Measurements from ENCODE around the gene NDEL1.

DNA sequence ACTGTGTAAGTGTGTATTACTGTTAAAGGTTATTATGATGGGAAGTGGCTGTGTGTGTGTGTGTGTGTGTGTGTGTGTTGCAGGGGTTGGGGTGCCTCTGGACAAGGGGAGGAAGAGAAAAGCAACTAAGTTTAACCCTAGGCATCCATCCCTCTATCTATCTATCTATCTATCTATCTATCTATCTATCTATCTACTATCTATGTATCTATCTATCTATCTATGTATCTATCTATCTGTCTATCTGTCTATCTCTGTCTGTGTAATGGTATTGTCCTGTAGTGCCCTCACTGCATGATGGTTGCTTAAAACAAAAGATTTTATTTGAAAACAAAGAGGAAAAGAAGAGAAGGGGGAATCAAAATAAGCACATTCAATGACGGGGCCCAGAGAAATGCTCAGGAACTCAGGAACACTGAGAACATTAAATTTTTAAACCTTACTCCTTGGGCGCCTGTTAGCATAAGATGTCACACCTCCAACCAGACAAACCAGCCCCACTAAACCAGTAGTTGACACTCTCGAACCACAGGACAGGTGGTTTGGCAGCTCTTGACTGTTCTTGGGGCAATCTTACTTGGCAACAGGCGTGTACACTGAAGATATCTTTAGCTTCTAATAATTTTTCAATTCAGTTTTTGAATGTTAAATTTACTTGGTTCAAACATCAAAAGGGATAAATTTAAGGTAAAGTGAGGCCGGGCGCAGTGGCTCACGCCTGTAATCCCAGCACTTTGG, 47.6 kb upstream of the NDEL1 start:
- TF ChIP-seq, protein P1, sequence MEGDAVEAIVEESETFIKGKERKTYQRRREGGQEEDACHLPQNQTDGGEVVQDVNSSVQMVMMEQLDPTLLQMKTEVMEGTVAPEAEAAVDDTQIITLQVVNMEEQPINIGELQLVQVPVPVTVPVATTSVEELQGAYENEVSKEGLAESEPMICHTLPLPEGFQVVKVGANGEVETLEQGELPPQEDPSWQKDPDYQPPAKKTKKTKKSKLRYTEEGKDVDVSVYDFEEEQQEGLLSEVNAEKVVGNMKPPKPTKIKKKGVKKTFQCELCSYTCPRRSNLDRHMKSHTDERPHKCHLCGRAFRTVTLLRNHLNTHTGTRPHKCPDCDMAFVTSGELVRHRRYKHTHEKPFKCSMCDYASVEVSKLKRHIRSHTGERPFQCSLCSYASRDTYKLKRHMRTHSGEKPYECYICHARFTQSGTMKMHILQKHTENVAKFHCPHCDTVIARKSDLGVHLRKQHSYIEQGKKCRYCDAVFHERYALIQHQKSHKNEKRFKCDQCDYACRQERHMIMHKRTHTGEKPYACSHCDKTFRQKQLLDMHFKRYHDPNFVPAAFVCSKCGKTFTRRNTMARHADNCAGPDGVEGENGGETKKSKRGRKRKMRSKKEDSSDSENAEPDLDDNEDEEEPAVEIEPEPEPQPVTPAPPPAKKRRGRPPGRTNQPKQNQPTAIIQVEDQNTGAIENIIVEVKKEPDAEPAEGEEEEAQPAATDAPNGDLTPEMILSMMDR (IDR thresholded peaks at IDR 0.05 in 8 of 11, conservative IDR thresholded peaks at IDR 0.05 in 3 of 11) = no peak
- TF ChIP-seq POLR2AphosphoS5 (IDR thresholded peaks at IDR 0.05) (no peak), POLR2A (IDR thresholded peaks at IDR 0.05) (no peak)

All from spleen (tissue), 7 donors.